Duodenal mucosa (tissue), 2 donors: ENCODE results near the gene PHF19.

ENCODE experiments used
- H3K27ac ChIP-seq: one replicate; pipeline ENCODE4 v1.7.0; 2013; ENCODE audit warnings: low read depth, low read length
- H3K27me3 ChIP-seq, 2 donors: one replicate each; pipeline ENCODE4 v1.7.0; 2013; ENCODE audit warnings: low read length in 2 of 2, control low read depth in 1 of 2; ENCODE audit not compliant: insufficient read depth in 2 of 2, control insufficient read depth in 1 of 2
- H3K36me3 ChIP-seq, 2 donors: one replicate each; pipeline ENCODE4 v1.7.0; 2013; ENCODE audit warnings: low read length in 2 of 2, control low read depth in 1 of 2; ENCODE audit not compliant: insufficient read depth in 2 of 2, control insufficient read depth in 1 of 2
- H3K4me1 ChIP-seq, 2 donors: one replicate each; pipeline ENCODE4 v1.7.0; 2013; ENCODE audit warnings: low read length in 2 of 2, control low read depth in 1 of 2; ENCODE audit not compliant: insufficient read depth in 2 of 2, control insufficient read depth in 1 of 2
- H3K4me3 ChIP-seq, 2 donors: one replicate each; pipeline ENCODE4 v1.7.0; 2013; ENCODE audit warnings: low read length in 2 of 2, low read depth in 1 of 2
- H3K9ac ChIP-seq, 2 donors: one replicate each; pipeline ENCODE4 v1.7.0; 2013; ENCODE audit warnings: low read length in 2 of 2, low read depth in 1 of 2
- H3K9me3 ChIP-seq, 2 donors: one replicate each; pipeline ENCODE4 v1.7.0; 2013; ENCODE audit warnings: low read length in 2 of 2, control low read depth in 1 of 2; ENCODE audit not compliant: control insufficient read depth in 1 of 2

PHF19 gene

GRCh38 chr9:120865176-120865575 lies 11.8 kb downstream of the PHF19 start:
- no peak overlapping the region for H3K4me3 ChIP-seq
- no peaks in the 10 kb centered on the region for H3K27me3 ChIP-seq
- peaks cover 6 to 43% of the 10 kb centered on the region in 2 donors for H3K36me3 ChIP-seq
- H3K9ac ChIP-seq, result no peak overlapping the region
- no peaks in the 10 kb centered on the region for H3K9me3 ChIP-seq
- peaks cover 5 to 13% of the 10 kb centered on the region in 2 donors for H3K4me1 ChIP-seq
- H3K27ac ChIP-seq, result no peak overlapping the region

GRCh38 chr9:120864719-120865118 lies 12.3 kb downstream of the PHF19 start:
- H3K36me3 ChIP-seq, result peaks cover 6 to 46% of the 10 kb centered on the region in 2 donors
- no peaks in the 10 kb centered on the region for H3K9me3 ChIP-seq
- peaks cover 5 to 11% of the 10 kb centered on the region in 2 donors for H3K4me1 ChIP-seq
- no peak overlapping the region for H3K4me3 ChIP-seq
- H3K9ac ChIP-seq, result no peak overlapping the region
- H3K27me3 ChIP-seq, result no peaks in the 10 kb centered on the region
- H3K27ac ChIP-seq, result no peak overlapping the region

- no peaks in the 10 kb centered on the region for H3K9me3 ChIP-seq
- no peak overlapping the region for H3K4me3 ChIP-seq
- peaks cover 6 to 48% of the 10 kb centered on the region in 2 donors for H3K36me3 ChIP-seq
- H3K27ac ChIP-seq, result no peak overlapping the region
- no peaks in the 10 kb centered on the region for H3K27me3 ChIP-seq
- no peak overlapping the region for H3K9ac ChIP-seq
- H3K4me1 ChIP-seq, result peaks cover 5% of the 10 kb centered on the region in 2 donors
Observed at GRCh38 chr9:120863833-120864232, 13.2 kb downstream of the PHF19 start.

GRCh38 chr9:120862452-120862851 lies 14.5 kb downstream of the PHF19 start:
- H3K4me3 ChIP-seq, result no peak overlapping the region
- no peaks in the 10 kb centered on the region for H3K9me3 ChIP-seq
- no peak overlapping the region for H3K27ac ChIP-seq
- peaks cover 0 to 2% of the 10 kb centered on the region in 2 donors for H3K4me1 ChIP-seq
- H3K36me3 ChIP-seq, result peaks cover 8 to 58% of the 10 kb centered on the region in 2 donors
- H3K9ac ChIP-seq, result no peak overlapping the region
- no peaks in the 10 kb centered on the region for H3K27me3 ChIP-seq

GRCh38 chr9:120861935-120862334 lies 15.1 kb downstream of the PHF19 start:
- Histone ChIP-seq H3K9ac (no peak overlapping the region), H3K27me3 (no peaks in the 10 kb centered on the region), H3K27ac (no peak overlapping the region), H3K9me3 (no peaks in the 10 kb centered on the region), H3K4me3 (no peak overlapping the region), H3K4me1 (peaks cover 0 to 5% of the 10 kb centered on the region in 2 donors), H3K36me3 (peaks cover 12 to 59% of the 10 kb centered on the region in 2 donors)

GRCh38 chr9:120860083-120860482 lies 16.9 kb downstream of the PHF19 start:
- Histone ChIP-seq H3K27ac (no peak overlapping the region), H3K27me3 (no peaks in the 10 kb centered on the region), H3K9me3 (no peaks in the 10 kb centered on the region), H3K9ac (no peak overlapping the region), H3K4me1 (peaks cover 4 to 5% of the 10 kb centered on the region in 2 donors), H3K36me3 (peaks cover 12 to 44% of the 10 kb centered on the region in 2 donors), H3K4me3 (no peak overlapping the region)

- Histone ChIP-seq H3K4me3 (no peak overlapping the region), H3K9ac (no peak overlapping the region)
Observed at GRCh38 chr9:120859361-120859760, 17.6 kb downstream of the PHF19 start.

GRCh38 chr9:120857902-120858301 lies 19.1 kb downstream of the PHF19 start:
- Histone ChIP-seq H3K4me1 (peaks cover 4 to 5% of the 10 kb centered on the region in 2 donors), H3K27me3 (no peaks in the 10 kb centered on the region), H3K27ac (no peak overlapping the region), H3K36me3 (peaks cover 12 to 39% of the 10 kb centered on the region in 2 donors), H3K9me3 (no peaks in the 10 kb centered on the region), H3K4me3 (no peak overlapping the region), H3K9ac (no peak overlapping the region)

More at GRCh38 chr9:120859361-120859760, 17.6 kb downstream of the PHF19 start:
- H3K36me3 ChIP-seq, result peaks cover 12 to 43% of the 10 kb centered on the region in 2 donors
- H3K27ac ChIP-seq, result no peak overlapping the region
- H3K4me1 ChIP-seq, result peaks cover 4 to 5% of the 10 kb centered on the region in 2 donors
- H3K9me3 ChIP-seq, result no peaks in the 10 kb centered on the region
- H3K27me3 ChIP-seq, result no peaks in the 10 kb centered on the region

- no peaks in the 10 kb centered on the region for H3K27me3 ChIP-seq
- no peak overlapping the region for H3K9ac ChIP-seq
- no peak overlapping the region for H3K27ac ChIP-seq
- H3K4me1 ChIP-seq, result peaks cover 4 to 5% of the 10 kb centered on the region in 2 donors
- peaks cover 12 to 35% of the 10 kb centered on the region in 2 donors for H3K36me3 ChIP-seq
- no peaks in the 10 kb centered on the region for H3K9me3 ChIP-seq
- no peak overlapping the region for H3K4me3 ChIP-seq
Observed at GRCh38 chr9:120857481-120857880, 19.5 kb downstream of the PHF19 start.

- peaks cover 4 to 5% of the 10 kb centered on the region in 2 donors for H3K4me1 ChIP-seq
- H3K36me3 ChIP-seq, result peaks cover 12 to 35% of the 10 kb centered on the region in 2 donors
- H3K4me3 ChIP-seq, result no peak overlapping the region
- no peaks in the 10 kb centered on the region for H3K9me3 ChIP-seq
- no peak overlapping the region for H3K9ac ChIP-seq
- no peaks in the 10 kb centered on the region for H3K27me3 ChIP-seq
- H3K27ac ChIP-seq, result no peak overlapping the region
Observed at GRCh38 chr9:120856700-120857099, 20.3 kb downstream of the PHF19 start.
